Skeletal muscle cell (primary cell): ENCODE data around the gene RHOF.

Experiments
- DNase-seq: peaks from one replicate; pipeline ENCODE4 v3.0.0-alpha.2; 2010; ENCODE audit warnings: low read depth
- H3K4me3 ChIP-seq: 2 replicates; pipeline ENCODE4 v1.5.1; 2011; ENCODE audit warnings: low read depth, mild to moderate bottlenecking, control low read depth, low read length, moderate library complexity

RHOF gene

GRCh38 chr12:121781998-121782979 is 11.2 kb downstream of the RHOF start:
- DNase-seq, result no peak
- no peak overlapping the region for H3K4me3 ChIP-seq

GRCh38 chr12:121781484-121781997 is 11.9 kb downstream of the RHOF start:
- DNase-seq, result no peak
- no peak overlapping the region for H3K4me3 ChIP-seq

GRCh38 chr12:121780429-121780828 is 13.1 kb downstream of the RHOF start:
- no peak for DNase-seq

GRCh38 chr12:121779422-121779895 is 14.0 kb downstream of the RHOF start:
- H3K4me3 ChIP-seq, result no peak overlapping the region
- no peak for DNase-seq

More at GRCh38 chr12:121780429-121780828, 13.1 kb downstream of the RHOF start:
- H3K4me3 ChIP-seq, result no peak overlapping the region

- no peak overlapping the region for H3K4me3 ChIP-seq
- DNase-seq, result no peak
These were observed 14.7 kb downstream of the RHOF start for GRCh38 chr12:121778567-121779421.

GRCh38 chr12:121776190-121777098 is 17.0 kb downstream of the RHOF start:
- DNase-seq, result no peak
- H3K4me3 ChIP-seq, result no peak overlapping the region

- H3K4me3 ChIP-seq, result no peak overlapping the region
- DNase-seq, result no peak
These were observed 18.0 kb downstream of the RHOF start for GRCh38 chr12:121775501-121775900.

GRCh38 chr12:121774968-121775474 is 18.5 kb downstream of the RHOF start:
- DNase-seq, result no peak
- H3K4me3 ChIP-seq, result no peak overlapping the region

GRCh38 chr12:121773011-121773777 is 20.3 kb downstream of the RHOF start:
- no peak for DNase-seq
- H3K4me3 ChIP-seq, result no peak overlapping the region

GRCh38 chr12:121770813-121771625 is 22.5 kb downstream of the RHOF start:
- no peak overlapping the region for H3K4me3 ChIP-seq
- no peak for DNase-seq

GRCh38 chr12:121770388-121770787 is 23.1 kb downstream of the RHOF start:
- H3K4me3 ChIP-seq, result no peak overlapping the region
- DNase-seq, result no peak

GRCh38 chr12:121769831-121770301 is 23.6 kb downstream of the RHOF start:
- no peak overlapping the region for H3K4me3 ChIP-seq
- no peak for DNase-seq

- no peak for DNase-seq
- H3K4me3 ChIP-seq, result no peak overlapping the region
These were observed 24.1 kb downstream of the RHOF start for GRCh38 chr12:121769297-121769830.

- no peak overlapping the region for H3K4me3 ChIP-seq
- DNase-seq, result no peak
These were observed 25.9 kb downstream of the RHOF start for GRCh38 chr12:121767525-121768016.

- no peak for DNase-seq
- H3K4me3 ChIP-seq, result no peak overlapping the region
These were observed 27.0 kb downstream of the RHOF start for GRCh38 chr12:121766290-121767039.

GRCh38 chr12:121765573-121765972 is 27.9 kb downstream of the RHOF start:
- no peak overlapping the region for H3K4me3 ChIP-seq
- peak; percentile 82 for DNase-seq
